ENCODE measurements around the gene ASTN2.

GRCh38 chr9:116524778-116525470, 889.9 kb downstream of the ASTN2 start:
- TF ChIP-seq YY1 (IDR thresholded peaks at IDR 0.05; ENCODE audit: insufficient read depth, insufficient read length) (no peak), ZNF274 (IDR thresholded peaks at IDR 0.05; ENCODE audit: low read depth, low read length) (no peak), SUZ12 (IDR thresholded peaks at IDR 0.05; ENCODE audit: extremely low read depth, insufficient read depth, insufficient read length) (no peak)

Measured in NT2/D1 (cell line).